SIG-M5 (cell line): ENCODE results near the gene NSRP1.
"Not testable (repeated sequence)": the region's sequence is repeated elsewhere in the genome, so short reads cannot be mapped to it uniquely, and the experiment has no call there.

Experiments used
- DNase-seq: peaks from one replicate; lab custom pipeline; 2025; lab: John Stamatoyannopoulos, UW

NSRP1 gene

DNA sequence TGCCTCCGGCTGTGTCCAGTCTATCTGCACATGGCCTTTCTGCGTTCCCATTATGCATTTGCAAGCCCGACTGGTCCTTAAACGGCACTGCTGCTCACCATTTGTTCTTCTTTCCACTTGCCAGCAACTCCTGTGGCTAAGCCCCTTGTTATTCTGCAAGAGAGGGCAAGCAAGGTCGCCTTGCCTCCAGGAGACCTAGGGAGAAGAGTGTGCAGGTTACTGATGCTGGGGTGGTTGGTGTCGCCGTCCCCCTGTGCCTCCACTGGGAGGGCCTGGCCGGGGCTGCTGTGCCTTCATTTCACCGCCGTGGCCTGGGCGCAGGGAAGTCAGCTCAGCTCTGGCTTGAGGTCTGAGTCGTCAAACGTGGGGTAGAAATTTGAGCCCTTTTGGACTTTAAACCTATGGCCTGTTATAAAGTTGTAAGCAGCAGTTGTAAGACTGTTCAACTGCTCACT, 106.1 kb downstream of the NSRP1 start:
- DNase-seq, result no peak

DNA sequence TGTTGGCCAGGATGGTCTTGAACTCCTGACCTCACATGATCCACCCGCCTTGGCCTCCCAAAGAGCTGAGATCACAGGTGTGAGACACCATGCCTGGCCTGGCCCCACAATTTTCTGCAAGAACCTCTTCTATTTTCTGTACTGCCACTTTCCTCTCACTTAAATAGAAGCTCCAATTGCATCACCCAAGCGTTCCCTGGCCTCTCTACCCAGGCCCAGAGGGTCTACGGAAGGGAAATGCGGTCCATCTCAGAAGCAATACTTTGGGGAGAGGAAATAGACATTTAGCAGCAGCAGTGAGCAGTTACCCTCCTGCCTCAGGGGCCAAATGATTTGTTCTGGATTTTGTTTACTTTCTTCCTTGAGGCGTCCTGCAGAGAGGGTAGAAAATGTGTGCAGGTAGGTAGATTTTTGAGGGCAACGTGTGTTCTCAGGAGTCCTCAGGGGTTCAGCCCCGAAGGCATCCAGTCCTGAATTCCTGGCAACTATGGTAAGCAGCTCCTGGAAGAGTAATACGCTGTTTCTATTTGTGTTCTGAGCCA, 107.9 kb downstream of the NSRP1 start:
- DNase-seq, result no peak

DNA sequence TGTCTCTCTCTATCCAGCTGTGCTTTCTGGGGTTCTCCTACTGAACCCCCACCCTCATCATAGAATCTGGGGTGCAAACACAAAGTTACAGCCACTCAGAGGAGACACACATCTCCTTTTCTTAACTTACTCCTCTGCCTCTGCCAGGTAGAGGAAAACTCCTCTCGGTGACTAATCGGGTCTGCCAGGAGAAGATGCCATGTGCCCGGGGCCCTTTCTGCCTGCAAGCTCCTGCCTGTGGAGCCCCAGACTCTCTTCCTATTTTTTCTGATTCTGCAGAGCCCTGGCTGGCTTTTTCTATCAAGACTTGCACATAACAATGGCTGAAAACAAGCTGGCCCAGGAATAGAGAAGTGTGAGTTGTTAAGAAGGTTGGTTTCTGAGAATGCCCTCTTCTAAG, 108.5 kb downstream of the NSRP1 start:
- DNase-seq, result no peak

DNA sequence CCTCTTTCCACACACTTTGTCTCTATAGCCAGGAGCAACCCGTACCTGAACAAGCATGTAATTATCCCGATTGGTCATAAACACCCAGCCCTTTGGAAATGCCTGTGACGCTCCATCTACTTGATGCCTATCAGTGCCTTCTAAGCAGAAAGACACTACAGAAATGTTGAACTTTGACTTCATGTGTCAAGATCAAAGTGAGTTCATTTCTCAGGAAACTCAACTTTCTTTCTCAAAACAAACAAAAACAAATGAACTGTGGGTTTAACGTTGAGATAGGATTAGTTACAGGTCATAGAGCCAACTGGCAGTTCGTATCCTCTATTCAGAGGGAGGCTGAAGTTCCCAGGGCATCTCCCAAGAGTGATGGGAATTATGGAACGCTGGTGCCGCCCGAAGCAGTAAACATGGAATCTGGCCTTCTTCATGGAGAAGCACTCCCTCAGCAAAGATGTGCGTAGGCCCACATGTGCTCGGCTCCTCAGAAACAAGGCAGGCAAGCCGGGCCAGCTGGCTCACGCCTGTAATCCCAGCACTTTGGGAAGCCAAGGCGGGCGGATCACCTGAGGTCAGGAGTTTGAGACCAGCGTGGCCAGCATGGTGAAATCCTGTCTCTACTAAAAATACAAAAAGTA, 109.4 kb downstream of the NSRP1 start:
- DNase-seq, result no peak

DNA sequence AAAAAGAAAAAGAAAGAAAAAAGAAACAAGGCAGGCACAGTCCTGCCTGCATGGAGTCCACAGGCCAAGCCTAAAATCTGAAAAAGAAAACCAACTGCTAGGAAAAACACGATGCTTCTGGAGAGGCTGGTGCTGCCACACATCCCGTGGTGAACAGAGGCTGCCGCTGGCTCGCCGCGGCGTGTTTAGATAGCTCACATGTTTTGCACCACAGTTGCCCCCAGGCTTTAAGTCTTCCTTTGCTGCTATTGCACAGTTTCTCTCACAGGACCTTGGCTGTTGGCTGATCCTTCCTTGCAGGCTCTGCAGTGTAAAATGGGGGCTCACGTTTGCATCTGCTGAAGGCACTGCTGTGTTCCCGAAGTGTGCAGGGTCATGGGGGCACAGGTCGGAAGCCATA, 110.3 kb downstream of the NSRP1 start:
- no peak for DNase-seq

DNA sequence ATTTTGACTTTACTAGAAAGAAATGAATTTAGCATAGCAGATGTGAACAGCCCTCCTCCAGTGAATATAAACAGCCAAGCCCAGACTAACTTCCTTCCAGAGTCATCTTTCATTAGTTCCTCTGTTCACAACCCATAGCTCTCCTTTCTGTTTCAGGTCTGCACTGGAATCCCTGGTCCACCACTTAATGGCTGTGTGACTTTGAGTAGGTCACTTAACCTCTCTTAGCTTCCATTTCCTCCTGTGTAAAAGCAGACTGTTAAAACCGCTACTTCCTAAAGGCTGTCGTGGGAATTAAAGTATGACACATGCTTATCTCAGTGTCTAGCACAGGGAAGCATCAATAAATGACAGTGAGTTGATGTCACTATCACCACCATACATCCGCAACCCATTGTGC, 111.4 kb downstream of the NSRP1 start:
- no peak for DNase-seq

DNA sequence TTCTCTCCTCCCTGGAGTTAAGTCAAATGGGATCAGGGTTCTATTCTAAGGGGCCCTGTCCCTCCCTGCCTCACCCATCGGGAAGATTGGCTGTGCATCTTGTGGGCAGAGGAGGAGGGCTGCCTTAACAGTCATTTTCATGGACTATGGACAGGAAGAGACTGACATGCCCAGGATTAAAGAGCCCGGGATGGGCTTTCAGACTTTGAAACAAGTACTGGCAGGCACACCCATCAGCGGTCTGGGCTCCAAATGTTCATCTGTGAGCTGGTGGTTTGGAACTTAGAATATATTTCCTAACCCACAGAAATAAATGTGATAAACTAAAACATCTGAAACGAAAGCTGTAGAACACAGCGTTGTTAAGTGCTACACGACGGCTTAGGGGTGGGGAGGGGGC, 112.4 kb downstream of the NSRP1 start:
- DNase-seq, result no peak

DNA sequence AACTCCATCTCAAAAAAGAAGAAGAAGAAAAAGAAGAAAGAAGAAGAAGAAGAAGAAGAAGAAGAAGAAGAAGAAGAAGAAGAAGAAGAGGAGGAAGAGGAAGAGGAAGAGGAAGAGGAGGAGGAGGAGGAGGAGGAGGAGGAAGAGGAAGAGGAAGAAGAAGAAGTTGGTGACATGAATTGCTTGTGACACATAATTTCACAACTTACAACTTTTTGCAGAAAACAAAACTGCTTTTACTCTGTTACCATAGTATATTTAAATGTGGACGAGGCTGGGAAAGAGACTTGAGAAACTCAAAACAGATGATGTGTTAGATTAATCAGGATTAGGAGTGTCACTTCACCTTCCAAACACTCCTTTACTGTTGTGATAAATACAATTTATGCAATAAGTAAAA, 113.4 kb downstream of the NSRP1 start:
- DNase-seq, result not testable (repeated sequence)

DNA sequence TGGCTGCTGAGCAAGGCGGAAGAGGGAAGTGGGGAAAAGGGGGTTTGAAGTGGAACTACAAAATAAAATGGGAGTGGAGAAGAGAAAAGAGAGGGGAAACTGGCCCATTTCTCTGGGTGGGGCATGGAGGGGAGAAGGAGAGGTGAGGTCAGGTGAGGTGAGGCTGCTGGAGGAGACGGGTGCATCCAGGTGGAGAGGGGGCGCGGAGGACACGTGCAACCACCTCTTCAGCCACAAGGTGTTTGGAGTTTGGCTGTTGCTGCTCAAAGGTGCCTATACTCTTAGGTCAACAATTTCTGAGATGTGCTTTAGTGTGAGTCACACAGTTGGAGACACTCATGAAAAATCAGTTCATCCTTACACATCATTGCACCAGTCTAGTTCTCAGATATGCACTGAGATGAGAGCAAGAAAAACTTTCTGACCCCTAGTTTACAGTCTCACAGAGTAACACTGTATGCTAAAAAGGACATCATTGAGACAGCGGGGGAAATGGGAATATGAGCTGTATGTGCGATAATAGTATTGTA, 114.0 kb downstream of the NSRP1 start:
- DNase-seq, result no peak

DNA sequence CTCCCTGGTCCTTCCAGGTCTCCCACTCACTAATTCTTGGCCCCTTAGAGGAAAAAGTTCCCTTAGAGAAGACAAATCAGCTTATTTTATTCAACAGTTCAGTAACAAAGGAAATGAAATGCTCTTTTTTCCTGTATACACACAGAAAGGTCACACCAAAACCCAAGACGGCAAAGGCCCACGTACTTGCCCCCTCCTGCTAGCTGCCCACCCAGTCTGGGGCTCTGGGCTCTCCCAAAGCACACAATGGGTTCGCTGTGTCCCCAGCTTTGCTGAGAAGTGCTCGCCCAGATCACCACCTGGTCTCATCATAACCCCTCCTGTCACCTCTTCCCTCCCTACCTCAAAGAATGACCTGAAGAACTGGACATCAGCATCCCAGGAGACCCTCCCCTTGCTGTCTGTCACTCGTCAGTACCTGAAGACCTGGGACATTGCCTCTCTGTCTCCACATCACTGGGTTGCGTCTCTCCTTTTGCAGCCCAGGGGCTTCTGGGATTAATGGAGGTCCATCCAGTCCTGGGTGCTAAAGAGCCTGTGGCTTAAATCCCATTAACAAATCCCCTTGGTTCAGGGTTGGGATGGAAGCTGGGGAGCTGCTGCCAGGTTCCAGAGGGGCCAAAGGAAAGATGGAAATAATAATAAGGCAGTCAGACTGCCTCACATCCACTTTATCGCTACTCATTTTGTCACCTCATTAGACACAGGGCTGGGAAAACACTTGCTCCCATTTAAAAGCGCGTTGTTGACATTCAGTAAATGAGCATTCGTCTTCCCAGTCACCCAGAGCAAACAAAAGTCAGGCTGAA, 115.6 kb downstream of the NSRP1 start:
- DNase-seq, result no peak

DNA sequence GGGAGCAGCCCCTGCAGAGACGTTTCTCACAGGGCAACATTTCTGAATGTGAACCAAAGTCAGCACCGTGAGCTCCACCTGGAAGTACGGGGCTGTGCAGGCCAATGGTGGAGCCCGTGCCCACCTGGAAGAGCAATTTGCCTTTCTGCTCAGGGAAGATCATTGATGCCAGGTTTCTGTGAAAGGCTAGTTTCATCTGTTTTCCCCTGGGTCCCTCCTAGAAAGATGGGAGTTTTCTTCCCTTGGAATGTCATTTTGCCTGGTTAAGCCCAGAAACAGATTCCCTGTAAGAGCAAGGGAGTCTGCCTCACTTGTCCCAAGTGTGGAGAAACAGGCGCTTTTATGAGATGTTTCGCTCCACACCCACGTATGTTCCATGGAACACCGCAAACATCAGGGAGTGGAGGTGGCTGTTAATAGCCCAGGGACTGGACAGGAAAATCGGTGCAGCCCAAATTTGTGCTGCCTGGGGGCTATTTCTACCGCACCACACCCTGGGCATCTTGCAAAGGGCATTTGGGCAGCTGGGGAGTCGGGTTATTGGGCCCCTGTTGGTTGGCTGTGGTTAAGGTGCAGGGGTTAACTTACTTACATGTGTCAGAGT, 116.3 kb downstream of the NSRP1 start:
- DNase-seq, result no peak

DNA sequence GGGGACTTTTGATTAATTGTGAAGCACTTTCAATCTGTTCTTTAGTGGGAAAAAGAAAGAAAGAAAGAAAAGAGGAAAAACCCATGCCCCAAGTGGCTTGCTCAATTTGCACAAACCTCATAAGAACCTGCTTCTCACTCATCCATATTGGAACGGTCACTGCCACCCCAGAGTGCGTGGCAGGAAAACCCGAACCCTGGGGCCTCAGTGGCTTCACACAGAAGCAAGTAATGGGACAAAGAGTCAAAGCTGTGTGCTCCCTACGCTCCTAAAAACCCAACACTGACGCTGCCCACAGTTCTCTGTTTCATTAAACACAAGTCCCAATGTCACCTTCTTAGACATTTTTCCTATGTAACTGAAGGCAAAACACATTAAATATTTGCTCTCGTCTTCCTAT, 117.7 kb downstream of the NSRP1 start:
- no peak for DNase-seq

DNA sequence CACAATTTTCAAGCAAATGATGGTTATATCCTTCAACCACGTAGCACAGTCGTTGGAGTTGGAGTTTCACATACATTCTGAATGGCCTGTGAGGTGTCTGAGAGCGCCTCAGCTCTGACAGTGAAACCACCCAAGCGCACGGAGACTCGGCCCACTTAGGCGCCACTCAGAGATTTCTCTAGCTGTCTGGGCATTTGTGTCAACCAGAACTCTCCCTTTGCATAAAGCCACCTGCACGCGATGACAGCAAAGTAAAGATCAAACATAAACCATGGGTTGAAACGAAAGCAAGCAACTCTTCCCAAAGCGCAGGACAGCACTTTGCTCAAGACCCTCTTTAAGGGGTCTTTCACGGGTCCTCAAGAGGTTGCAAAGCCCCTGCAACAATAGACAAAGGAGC, 118.3 kb downstream of the NSRP1 start:
- no peak for DNase-seq

DNA sequence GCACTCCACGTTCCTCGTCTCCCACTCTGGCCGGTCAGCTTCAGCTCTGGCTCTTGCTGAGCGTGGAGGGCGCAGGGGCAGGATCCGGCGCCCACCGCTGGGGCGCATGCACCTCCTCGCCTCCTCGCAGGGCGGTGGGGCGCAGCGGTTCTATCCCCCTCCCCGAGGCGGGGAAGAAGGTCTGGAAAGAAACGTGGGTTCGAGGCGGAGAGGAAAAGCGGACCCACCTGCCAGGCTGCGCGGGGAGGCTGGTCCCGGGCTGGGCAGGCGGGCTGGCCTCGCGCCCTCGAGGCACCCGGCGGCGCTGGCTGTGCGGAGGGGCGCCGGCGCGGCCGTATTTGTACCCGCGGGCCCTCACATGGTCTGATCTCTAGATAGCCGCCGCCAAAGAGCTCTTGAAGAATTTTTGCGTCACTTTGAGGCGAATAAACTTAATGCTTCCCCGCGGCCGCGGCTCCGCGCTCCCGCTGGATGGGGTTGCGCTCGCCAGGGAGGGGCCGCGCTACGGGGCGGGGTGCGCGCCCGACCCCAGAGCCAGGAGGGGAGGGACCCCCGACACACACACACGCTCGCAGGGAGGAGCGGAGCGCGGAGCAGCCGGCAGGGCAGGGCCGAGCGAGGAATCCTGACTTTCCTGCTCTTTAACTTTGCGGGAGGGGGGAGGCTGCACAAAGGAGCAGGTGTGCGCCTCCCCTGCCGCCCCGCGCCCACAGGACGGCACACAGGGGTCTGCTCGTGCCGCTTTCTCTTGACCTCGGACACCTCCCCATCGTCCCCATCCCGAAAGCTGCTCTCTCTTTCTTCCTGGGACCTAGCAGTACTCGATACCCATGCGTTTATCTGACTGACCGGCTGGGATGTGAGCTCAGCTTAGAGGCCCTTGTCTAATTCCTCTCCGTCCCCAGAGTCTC, 119.0 kb downstream of the NSRP1 start, which contains the start of gene SLC6A4:
SLC6A4 (minus strand) TSS at position 312 of the 911 bp plus-strand sequence. CDS start 13,739 bp downstream, outside the sequence.
- no peak for DNase-seq
